T-helper 2 cell treated with Interferon-gamma antibody and Interleukin-4, amounts not matched to agents 5 μg/mL and 100 μg/mL, for 36 hours (primary cell): ENCODE measurements around the gene CLK3.

ENCODE experiments used
- DNase-seq: peaks from one replicate; pipeline ENCODE4 v3.0.0; 2021; ENCODE audit warnings: low spot score
- H3K27ac Mint-ChIP-seq: one replicate; pipeline ENCODE4 v1.8.0; 2021; ENCODE audit warnings: mild to moderate bottlenecking, mixed read lengths
- H3K27me3 Mint-ChIP-seq: one replicate; pipeline ENCODE4 v1.8.0; 2021; ENCODE audit warnings: low read depth, mixed read lengths
- H3K36me3 Mint-ChIP-seq: one replicate; pipeline ENCODE4 v1.8.0; 2021; ENCODE audit warnings: low read depth, mixed read lengths
- H3K4me1 Mint-ChIP-seq: one replicate; pipeline ENCODE4 v1.8.0; 2021; ENCODE audit warnings: low read depth, mixed read lengths
- H3K4me3 Mint-ChIP-seq: one replicate; pipeline ENCODE4 v1.8.0; 2022; ENCODE audit warnings: mild to moderate bottlenecking, moderate library complexity, mixed read lengths
- H3K9me3 Mint-ChIP-seq: one replicate; pipeline ENCODE4 v1.8.0; 2021; ENCODE audit warnings: mixed read lengths

CLK3 gene

DNA sequence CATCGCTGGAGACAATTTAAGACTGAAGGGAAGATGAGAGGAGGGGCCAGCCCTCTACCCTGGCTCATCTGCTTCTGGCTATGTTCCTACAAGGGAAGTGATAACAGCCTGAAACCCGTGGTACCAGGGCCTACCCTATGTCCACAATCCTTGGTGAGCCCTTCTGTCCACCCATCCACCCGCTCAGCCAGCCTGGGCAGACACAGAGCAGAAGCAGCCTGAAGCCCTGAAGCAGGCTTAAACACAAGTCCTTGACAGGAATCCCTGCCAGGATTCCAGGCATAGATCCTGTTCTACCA is 15.4 kb downstream of the CLK3 start:
- no peaks in the 10 kb centered on the region for H3K27me3 Mint-ChIP-seq
- H3K4me3 Mint-ChIP-seq = no peak overlapping the region
- no peak overlapping the region for H3K27ac Mint-ChIP-seq
- no peaks in the 10 kb centered on the region for H3K4me1 Mint-ChIP-seq
- no peaks in the 10 kb centered on the region for H3K9me3 Mint-ChIP-seq
- H3K36me3 Mint-ChIP-seq = peaks cover 48% of the 10 kb centered on the region
- no peak for DNase-seq

DNA sequence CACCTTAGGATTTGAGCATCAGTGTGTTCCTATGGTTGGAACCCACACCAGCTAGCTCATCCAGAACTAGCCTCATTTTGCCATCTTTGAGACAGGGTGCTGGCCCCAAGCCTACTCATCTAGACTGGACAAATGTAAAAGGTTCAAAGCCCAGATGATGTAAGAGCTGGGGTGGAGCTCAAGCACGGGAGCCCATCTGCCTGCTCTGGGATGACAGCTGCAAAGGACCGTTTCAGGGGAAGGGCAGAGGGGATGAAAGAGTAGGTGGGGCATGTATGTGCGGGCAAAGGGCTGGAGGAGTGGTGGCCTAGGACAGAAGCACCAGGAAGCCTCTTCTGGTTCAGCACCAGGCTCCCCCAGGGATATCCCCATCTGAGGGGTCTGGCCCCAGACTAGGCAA is 15.8 kb downstream of the CLK3 start:
- Mint-ChIP-seq H3K27ac (no peak overlapping the region), H3K4me1 (no peaks in the 10 kb centered on the region), H3K27me3 (no peaks in the 10 kb centered on the region), H3K9me3 (no peaks in the 10 kb centered on the region), H3K4me3 (no peak overlapping the region), H3K36me3 (peaks cover 49% of the 10 kb centered on the region)
- DNase-seq = no peak

DNA sequence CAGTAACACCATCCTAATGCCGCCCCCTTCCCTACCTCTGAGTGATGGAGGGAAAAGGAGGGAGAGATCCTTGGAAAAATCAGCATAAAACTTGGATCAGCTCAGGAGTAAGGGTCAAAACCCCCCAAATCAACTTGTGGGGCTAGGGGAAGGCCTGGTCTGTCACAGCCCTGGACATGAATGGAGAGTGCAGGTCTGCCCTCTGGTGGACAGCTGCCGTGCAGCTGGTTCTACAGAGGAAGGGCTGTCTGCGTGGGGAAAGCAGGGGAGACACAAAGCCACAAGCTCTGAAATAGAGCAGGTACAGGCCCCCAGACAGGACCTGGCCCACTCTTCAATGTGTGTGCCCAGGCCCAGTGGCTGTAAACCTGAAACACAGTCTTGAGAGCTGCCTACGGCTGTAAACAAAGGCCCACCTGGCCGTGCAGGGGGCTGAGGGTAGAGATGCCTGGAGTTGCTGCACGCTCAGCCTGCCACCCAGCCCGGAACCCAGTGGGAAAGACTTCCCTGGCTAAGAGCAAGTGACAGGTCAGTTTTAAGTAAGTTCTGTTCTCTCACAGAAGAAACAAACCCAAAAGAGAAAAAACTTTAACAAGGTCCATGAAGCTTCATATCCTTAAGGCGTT is 16.4 kb downstream of the CLK3 start:
- Mint-ChIP-seq H3K27ac (no peak overlapping the region), H3K27me3 (no peaks in the 10 kb centered on the region), H3K4me3 (no peak overlapping the region), H3K4me1 (no peaks in the 10 kb centered on the region), H3K9me3 (no peaks in the 10 kb centered on the region), H3K36me3 (peaks cover 49% of the 10 kb centered on the region)
- DNase-seq = peak; percentile 33

DNA sequence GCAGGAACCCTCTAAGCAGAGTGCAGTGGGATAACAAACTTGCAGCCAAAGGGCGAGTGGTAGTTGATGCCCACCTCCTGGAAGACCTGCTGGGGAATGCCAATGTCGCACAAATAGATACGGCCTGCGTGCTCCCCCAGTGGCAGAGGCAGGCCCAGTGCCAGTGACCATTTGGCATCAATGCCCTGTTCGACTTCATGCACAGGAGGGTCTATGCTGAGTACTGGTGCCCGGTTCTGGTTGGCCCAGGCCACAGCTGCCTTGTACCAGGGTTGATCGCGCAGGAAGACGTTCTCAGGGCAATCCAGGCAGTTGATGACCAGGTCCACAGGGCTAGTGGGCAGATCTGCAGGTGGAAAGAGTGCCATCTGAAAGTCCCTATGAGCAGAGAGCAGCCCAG is 17.0 kb downstream of the CLK3 start:
- peaks cover 44% of the 10 kb centered on the region for H3K36me3 Mint-ChIP-seq
- no peaks in the 10 kb centered on the region for H3K4me1 Mint-ChIP-seq

DNA sequence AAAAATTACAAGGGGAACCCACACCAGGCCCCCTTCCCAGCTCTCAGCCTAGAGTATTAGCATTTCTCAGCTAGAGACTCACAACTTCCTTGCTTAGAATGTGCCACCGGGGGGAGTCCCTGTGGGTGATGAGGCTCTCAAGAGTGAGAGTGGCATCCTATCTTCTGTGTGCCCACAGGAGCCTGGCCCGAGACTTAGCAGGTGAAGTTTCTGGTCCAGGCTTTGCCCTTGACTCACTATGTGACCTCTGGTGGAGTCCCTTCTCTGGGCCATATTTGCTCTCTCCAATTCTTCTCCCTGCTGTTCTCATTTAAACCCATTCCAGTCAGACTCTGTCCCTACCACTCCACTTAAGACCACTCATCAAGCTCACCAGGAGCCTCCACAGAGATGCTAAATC is 18.1 kb downstream of the CLK3 start:
- DNase-seq = no peak

More for the DNA sequence above, 17.0 kb downstream of the CLK3 start:
- Mint-ChIP-seq H3K27me3 (no peaks in the 10 kb centered on the region), H3K27ac (no peak overlapping the region), H3K9me3 (no peaks in the 10 kb centered on the region), H3K4me3 (no peak overlapping the region)
- no peak for DNase-seq

DNA sequence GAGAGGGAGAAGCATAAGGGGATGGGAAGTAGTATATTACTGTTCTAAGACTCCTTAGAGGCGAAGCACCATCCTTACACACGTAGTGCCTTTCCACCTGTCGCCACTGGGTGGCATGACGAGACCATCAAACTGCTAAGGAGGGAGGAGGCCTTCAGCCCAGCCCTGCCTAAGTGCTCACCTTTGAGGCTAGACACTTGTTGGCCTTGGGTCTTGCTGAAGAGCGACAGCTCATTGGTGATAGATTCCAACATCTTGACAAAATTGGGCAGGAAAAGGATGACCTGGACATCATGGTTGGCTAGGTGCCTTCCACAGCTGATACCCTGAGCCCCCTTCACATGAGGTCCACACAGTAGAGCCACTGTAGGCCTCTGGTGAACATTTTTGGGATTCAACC is 19.6 kb downstream of the CLK3 start:
- no peaks in the 10 kb centered on the region for H3K27me3 Mint-ChIP-seq
- H3K4me1 Mint-ChIP-seq = no peaks in the 10 kb centered on the region
- no peak overlapping the region for H3K4me3 Mint-ChIP-seq
- H3K27ac Mint-ChIP-seq = no peak overlapping the region
- peak; percentile 54 for DNase-seq
- H3K36me3 Mint-ChIP-seq = peaks cover 32% of the 10 kb centered on the region
- no peaks in the 10 kb centered on the region for H3K9me3 Mint-ChIP-seq

More for the DNA sequence above, 18.1 kb downstream of the CLK3 start:
- Mint-ChIP-seq H3K4me3 (no peak overlapping the region), H3K27me3 (no peaks in the 10 kb centered on the region), H3K36me3 (peaks cover 36% of the 10 kb centered on the region), H3K9me3 (no peaks in the 10 kb centered on the region), H3K4me1 (no peaks in the 10 kb centered on the region), H3K27ac (peak overlapping the region; percentile 29)

DNA sequence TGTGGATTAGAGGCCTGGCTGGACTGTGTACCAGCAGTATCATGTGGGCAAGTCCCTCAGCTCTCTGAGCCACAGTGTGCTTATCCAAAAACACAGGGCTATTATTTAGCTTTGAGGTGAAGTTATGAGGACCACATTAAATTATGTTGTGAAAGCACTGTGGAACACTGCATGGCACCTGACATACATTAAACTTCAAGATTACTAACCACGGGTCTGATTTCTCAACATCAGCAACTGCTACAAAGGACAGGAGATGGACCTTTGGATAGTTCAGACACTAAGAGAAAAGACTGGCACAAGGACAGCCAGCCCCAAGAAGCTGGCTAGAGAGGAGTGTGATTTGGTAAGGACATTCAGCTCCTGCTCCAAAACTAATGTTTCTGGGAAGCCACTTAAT is 21.3 kb downstream of the CLK3 start:
- no peak for DNase-seq
- H3K9me3 Mint-ChIP-seq = no peaks in the 10 kb centered on the region
- H3K4me1 Mint-ChIP-seq = peaks cover 1% of the 10 kb centered on the region
- peaks cover 30% of the 10 kb centered on the region for H3K36me3 Mint-ChIP-seq
- no peak overlapping the region for H3K4me3 Mint-ChIP-seq
- no peak overlapping the region for H3K27ac Mint-ChIP-seq
- no peaks in the 10 kb centered on the region for H3K27me3 Mint-ChIP-seq

DNA sequence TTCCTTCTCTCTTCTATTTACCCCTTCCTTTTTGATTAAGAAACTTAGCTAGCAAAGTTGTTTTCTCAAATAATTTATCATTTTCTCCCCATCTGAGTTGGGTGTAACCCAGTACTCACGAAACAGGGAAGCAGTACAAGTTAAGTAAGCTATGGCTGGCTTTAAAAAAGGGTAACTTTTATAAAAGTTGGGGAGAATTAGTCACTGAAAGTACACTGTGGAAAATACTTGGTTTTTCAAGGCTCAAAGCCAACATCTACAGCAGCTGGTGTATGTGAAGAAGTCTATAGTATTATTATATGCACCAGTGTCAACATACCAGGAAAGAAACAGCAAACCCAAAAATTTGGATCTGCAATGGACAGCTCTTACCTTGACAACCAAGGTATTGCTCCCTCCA is 25.5 kb downstream of the CLK3 start:
- no peaks in the 10 kb centered on the region for H3K9me3 Mint-ChIP-seq
- no peak for DNase-seq
- peaks cover 9% of the 10 kb centered on the region for H3K4me1 Mint-ChIP-seq
- H3K4me3 Mint-ChIP-seq = no peak overlapping the region
- H3K36me3 Mint-ChIP-seq = peaks cover 10% of the 10 kb centered on the region
- H3K27me3 Mint-ChIP-seq = no peaks in the 10 kb centered on the region
- H3K27ac Mint-ChIP-seq = no peak overlapping the region

DNA sequence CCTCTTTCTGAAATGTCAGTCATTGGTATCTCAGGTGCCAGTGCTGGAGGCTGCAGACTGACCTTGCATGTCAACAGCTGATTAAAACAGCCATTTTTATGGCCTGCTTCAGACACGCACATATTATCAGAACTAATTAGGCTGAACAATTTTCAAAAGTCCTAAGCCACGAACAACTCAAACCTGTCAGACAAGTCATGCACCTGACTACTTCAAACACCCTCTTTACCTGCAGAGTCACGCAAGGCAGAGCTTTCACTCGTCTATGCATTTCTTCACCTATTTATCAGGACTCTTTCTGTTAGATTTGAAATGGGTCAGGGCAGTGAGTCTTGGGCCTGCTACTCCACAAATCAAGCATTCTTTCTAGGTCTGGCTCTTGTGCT is 26.7 kb downstream of the CLK3 start:
- Mint-ChIP-seq H3K27ac (no peak overlapping the region), H3K4me3 (no peak overlapping the region), H3K27me3 (no peaks in the 10 kb centered on the region), H3K9me3 (no peaks in the 10 kb centered on the region), H3K36me3 (peaks cover 6% of the 10 kb centered on the region), H3K4me1 (peaks cover 9% of the 10 kb centered on the region)
- no peak for DNase-seq

DNA sequence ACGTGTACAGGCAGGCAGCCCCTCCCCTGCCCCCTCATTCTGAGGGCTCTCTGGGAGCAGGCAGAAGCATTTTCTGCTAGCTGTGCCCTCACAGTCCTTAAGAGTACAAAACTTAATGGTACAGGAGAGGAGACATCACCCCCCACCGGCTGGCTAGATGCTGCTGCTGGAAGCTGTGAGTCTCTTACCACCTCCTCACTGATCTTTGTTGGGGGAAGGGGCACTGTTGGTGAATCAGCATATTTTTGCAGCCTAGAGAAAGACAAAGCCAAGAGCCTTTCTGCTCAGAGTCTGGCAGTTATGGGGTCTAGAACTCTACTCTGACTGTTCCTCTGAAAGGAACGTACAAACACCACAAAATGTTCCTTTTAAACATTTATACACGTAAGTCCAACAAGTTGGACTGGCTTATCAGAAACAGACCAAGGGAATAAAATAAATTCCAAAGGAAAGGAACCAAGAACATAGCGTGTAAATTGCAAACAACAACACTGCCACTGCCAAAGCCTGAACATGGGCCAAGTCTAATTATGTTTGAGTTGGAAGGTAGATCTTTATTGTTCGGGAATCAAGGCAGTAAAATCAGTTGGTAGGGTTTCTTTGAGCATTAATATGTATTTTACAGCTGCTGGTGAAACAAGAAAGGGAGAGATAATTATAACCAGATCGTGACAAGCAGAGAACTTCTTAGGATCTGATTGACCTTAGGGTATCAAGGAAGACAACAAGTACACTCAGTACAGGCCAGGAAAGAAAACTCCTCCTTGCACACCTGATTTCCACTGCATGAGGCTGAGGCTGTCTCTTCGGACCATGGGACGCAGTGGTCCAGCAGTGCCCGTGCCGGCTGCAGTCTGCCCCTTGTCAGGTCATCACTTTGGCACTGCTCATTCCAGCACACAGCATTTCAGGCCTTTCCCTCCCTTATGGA is 27.4 kb downstream of the CLK3 start:
- no peak for DNase-seq

DNA sequence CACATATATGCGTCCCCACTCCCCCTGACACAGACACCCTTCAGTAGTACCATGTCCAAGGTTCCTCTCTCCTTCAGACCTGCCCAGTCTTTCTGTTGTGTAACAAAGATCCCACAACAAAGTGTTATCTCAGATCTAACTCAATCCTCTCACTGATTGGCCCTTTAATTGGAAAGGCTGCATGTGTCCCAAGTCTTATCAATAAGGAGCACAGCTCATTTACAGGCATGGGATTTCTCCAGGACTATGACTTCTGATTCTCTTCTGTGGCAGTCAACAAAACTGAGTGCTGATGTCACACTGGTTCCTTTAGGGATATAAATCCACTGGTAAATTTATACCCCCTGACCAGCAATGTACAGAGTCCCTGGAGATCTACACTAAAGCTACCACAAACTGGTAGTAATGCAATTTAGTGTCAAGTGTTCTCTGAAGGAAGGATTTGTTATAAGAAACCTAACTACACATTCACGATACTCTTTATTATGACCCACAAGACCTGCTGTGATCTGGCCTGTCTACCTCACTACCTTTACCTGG is 28.1 kb downstream of the CLK3 start:
- H3K9me3 Mint-ChIP-seq = no peaks in the 10 kb centered on the region
- no peak overlapping the region for H3K4me3 Mint-ChIP-seq
- no peak for DNase-seq
- no peaks in the 10 kb centered on the region for H3K27me3 Mint-ChIP-seq
- H3K36me3 Mint-ChIP-seq = peaks cover 4% of the 10 kb centered on the region
- H3K4me1 Mint-ChIP-seq = peaks cover 9% of the 10 kb centered on the region
- H3K27ac Mint-ChIP-seq = no peak overlapping the region

More for the DNA sequence above, 27.4 kb downstream of the CLK3 start:
- peaks cover 9% of the 10 kb centered on the region for H3K4me1 Mint-ChIP-seq
- H3K27ac Mint-ChIP-seq = no peak overlapping the region
- peaks cover 6% of the 10 kb centered on the region for H3K36me3 Mint-ChIP-seq
- no peaks in the 10 kb centered on the region for H3K27me3 Mint-ChIP-seq
- H3K4me3 Mint-ChIP-seq = no peak overlapping the region
- H3K9me3 Mint-ChIP-seq = no peaks in the 10 kb centered on the region

DNA sequence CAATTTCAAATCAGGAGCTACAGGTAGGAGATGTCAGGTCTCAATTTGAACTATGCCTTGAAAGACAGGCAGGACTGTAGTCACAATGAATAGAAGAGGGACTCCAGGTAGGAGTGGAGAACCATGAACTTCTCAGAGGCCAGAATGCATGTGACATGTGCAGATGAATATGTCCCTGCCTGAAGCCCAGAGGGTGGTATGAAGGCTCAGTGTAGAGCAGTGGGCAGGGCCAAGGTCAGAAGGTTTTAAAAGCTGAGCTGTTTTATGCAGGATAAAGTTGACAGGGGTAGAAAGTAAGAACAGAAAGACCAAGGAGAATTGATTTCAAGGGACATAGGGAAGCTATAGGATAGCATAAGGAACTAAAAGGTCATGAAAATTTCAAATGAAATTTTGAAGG is 30.8 kb downstream of the CLK3 start:
- H3K4me1 Mint-ChIP-seq = peaks cover 9% of the 10 kb centered on the region
- DNase-seq = no peak
- H3K9me3 Mint-ChIP-seq = no peaks in the 10 kb centered on the region
- no peaks in the 10 kb centered on the region for H3K36me3 Mint-ChIP-seq
- H3K4me3 Mint-ChIP-seq = no peak overlapping the region
- H3K27ac Mint-ChIP-seq = no peak overlapping the region
- H3K27me3 Mint-ChIP-seq = no peaks in the 10 kb centered on the region

DNA sequence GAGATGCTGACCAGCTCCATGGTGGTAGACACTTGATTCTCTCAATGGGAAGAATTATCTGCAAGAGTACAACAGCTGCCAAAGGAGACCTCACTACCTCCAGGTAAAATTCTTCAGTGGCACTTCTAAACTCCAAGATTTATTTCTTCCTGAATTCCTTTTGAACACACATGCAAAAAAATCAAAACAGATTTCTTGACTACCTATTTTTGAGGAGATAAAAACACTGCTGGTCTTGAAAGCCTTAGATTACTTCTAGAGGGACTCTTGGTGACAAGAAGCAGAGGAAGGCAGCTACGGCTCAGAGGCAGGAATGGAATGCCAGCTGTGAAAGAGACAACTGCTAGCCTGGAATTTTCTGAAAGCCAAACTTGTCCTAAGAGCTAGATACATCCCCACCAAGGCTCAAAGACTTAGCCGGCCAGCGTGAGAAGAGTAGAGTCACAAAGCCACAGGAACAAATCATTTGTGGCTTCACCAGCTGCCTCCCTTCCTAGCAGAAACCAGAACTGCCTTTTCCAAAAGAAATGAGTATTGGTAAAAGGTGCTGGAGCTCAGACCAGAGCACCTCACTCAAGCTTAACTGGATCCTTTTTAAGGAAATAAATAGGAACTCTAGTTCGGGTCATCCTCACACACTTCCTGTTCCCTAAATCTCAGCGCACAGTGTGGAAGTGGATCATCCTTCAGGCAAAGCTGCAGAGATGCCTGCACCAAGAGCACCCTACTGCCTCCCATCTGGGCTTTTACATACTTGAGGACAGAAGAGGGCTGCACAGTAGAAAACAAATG is 32.6 kb downstream of the CLK3 start:
- no peak overlapping the region for H3K27ac Mint-ChIP-seq
- H3K4me1 Mint-ChIP-seq = peaks cover 1% of the 10 kb centered on the region
- no peaks in the 10 kb centered on the region for H3K9me3 Mint-ChIP-seq
- H3K36me3 Mint-ChIP-seq = peaks cover 3% of the 10 kb centered on the region
- H3K4me3 Mint-ChIP-seq = no peak overlapping the region
- DNase-seq = no peak
- H3K27me3 Mint-ChIP-seq = no peaks in the 10 kb centered on the region

DNA sequence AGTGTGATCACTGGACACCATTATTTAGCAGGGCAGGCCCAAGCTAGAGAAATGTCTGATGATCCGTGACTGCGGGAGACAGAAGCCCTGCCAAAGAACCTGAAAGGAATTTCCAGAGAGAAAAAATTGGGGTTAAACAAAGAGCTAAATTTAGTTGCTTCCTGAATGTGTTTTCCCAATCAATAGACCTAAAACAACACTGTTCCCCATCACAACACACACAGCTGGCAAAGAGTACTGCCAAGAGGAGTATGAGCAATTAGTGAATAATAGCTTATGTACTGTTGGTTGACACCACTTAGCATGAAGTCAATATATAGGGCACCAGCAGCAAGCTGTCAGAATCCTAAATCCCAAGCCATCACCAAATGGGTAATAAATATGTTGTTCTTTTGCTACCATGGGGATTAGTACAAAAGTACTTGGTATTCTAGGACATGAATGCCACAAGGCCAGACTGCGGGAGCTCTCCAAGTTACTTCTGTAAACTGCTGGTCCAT is 35.7 kb downstream of the CLK3 start:
- peaks cover 8% of the 10 kb centered on the region for H3K36me3 Mint-ChIP-seq
- no peak for DNase-seq
- no peaks in the 10 kb centered on the region for H3K27me3 Mint-ChIP-seq
- H3K27ac Mint-ChIP-seq = no peak overlapping the region
- peaks cover 23% of the 10 kb centered on the region for H3K4me1 Mint-ChIP-seq
- no peak overlapping the region for H3K4me3 Mint-ChIP-seq
- H3K9me3 Mint-ChIP-seq = no peaks in the 10 kb centered on the region
